GM18861 (cell line): ENCODE results near the gene ZBTB40.

Source experiments
- ATAC-seq: cut with Tn5 transposase; IDR thresholded peaks from one replicate; pipeline ENCODE4 v1.9.1; 2021; ENCODE audit not compliant: unreplicated experiment

ZBTB40 gene

DNA sequence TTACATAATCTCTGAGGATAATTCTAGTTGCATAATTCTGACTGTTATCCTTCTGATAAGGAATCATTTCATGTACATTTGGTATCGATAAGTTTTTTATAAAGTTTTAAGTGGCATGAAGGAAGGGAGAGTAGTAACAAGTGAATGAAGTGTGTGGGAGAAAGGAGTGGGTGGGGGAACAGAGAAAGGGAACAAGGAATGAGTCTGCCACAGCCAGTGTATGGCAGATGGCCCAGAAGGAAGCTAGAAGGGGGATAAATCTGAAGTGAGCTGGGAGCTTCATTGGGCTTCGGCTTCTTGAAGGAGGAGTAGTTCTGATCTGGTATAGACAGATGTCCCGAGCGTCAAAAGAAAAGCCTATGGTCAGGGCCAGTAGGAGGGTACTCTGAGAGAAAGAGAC is 18.6 kb downstream of the ZBTB40 start:
- no peak for ATAC-seq

DNA sequence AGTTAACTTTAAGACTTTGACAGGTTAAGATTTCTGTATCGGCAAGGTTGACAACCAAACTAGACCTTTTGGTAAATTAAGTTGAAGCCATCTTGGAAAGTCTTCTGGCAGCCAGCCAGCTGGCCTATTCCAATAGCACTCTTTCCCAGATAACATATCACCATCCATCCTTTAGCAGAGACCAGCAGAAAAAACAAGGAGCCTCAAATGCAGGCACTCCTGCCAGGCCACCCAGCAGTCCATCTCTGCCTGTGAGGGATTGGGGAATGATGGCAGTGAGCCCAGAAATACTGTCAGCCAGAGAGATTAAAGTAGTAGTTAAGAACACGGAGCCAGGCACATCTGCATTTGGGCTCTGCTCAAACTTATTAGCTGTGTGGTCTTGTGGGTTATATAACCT is 19.4 kb downstream of the ZBTB40 start:
- no peak for ATAC-seq

DNA sequence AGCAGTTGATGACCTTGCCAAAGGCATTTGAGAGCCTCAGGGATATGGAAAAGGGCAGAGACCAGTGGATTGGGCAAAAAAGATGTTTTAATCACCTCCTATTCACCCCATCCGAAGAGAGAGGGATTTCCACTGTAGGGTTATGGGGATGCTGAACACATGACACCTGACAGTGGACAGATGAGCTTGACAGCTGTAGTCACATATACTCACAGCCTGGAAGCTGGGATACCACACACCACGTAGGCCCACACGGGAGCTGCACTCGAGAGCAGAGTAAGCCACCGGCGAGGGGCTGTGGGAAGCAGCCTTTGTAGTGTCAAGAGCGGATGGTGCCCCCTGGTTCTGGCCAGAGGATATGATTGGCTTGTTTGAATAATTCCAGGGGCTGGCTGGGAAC is 20.0 kb downstream of the ZBTB40 start:
- ATAC-seq: no peak

DNA sequence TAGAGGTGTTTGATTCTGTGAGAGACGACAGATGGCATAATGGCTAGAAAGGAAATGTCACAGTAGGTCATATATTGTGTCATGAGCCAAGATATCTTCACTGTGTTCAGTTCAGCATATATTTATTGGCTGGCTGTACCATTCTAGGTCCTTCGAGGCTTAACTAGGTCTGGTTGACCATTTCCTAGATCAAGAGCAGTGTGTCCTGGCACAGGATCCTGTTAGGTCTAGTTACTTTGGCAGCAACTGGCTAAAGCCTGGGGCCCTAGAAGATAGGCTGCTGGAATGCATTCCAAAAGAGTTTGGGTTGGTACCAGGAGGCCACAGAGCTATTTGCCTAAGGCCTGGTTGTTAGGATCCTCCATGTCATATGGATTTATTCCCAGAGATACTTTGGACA is 20.9 kb downstream of the ZBTB40 start:
- no peak for ATAC-seq

DNA sequence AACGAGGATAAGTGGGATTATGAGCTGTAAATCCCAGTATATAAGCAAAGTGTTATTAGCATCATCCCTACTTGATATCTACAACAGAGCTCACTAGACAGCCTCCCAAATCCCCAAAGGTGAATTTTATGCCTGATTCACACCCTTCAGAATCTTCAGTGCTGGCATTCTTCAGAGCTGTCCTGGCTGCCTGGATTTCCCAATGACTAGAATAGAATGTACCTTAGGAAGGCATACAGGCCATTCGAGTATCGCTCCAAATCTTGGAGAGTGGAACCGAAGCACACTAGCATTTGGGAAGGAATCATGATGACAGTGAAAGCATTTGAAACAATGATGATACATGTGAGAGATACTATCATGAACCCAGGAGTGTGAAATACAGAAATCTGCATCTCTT is 22.3 kb downstream of the ZBTB40 start:
- ATAC-seq: no peak

DNA sequence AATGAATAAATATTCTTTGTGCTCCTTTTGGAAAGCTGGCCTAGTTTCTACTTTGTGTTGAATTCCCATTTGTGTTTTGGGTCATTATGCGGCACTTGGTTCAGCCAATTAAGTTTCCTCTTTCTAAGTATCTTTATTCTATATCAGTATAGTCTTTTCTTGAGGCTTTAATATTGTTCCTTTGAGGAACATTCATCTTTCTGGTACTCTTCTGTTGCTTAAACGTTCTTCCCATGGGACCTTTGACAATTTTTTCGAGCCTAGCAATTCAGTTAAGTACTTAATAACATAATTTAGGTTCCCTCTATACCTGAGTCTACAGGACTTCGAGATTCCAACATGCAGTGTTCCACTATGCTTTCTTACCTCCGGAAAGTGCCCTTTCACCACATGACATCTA is 24.9 kb downstream of the ZBTB40 start:
- ATAC-seq: no peak

DNA sequence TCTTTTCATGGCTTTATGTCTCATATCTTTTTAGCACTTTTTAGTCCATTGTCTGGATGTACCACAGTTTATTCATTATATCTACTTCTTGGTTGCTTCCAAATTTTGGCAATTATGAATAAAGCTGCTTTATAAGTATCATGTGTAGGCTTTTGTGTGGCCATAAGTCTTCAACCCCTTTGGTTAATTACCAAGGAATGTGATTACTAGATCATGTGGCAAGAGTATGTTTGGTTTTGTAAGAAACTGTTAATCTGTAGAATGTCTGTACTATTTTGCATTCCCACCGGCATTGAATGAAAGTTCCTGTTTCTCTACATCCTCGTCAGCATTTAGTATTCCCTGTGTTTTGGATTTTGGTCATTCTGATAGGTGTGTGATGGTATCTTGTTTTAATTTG is 31.5 kb downstream of the ZBTB40 start:
- ATAC-seq: no peak

DNA sequence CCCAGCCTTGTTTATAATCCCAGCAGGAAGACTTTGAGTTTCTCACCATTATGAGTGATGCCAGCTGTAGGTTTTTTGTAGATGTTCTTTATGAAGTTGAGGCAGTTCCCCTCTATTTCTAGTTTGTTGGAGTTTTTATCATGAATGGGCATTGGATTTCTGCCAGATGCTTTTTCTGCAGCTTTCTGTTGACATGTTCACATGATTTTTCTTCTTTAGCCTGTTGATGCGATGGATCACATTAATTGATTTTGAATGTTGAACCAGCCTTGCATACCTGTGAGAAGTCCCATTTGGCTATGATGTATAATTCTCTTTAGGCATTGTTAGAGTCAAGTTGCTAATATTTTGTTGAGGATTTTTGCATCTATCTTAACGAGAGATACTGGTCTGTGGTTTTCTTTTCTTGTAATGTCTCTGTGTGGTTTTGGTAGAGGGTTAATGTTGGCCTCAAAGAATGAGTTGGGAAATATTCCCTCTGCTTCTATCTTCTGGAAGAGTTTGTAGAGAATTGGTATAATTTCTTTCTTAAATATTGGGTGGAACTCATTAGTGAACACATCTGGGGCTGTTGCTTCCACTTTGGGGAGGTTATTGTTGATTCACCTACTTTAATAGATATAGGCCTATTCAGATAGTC is 33.2 kb downstream of the ZBTB40 start:
- ATAC-seq: no peak

DNA sequence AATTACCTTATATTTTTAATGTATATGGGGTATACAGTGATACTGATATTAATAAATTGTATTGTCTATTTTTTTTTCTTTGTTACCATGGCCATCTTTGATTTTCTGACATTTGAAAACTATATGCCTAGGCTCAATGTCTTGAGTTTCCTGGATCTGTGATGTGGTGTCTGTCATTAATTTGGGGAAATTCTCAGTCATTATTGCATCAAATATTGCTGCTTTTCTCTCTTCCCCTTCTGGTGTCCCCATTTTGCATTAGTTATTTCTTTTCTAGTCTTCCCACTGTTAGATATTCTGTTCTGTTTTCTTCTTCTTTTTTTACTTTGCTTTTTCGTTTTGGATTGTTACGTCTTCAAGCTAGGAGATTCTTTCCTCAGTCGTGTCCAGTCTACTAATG is 33.8 kb downstream of the ZBTB40 start:
- no peak for ATAC-seq

DNA sequence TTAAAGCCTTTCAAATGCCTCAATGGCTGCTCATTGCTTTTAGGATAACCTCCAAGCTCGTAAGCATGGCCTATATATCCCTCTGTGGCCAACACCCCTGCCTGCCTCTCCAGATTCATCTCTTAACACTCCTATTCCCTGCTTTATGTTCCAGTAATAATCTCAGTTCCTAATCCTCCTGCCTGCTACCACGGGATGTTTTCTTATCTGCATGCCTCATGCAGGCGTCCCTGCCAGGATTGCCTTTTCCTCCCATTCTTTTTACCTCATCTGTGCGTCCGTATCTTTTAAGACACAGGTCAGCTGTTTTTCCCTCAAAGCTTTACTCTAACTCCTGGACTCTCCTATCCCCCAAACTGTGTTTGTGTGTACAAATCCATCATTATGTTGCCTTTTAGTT is 36.1 kb downstream of the ZBTB40 start:
- ATAC-seq: no peak

DNA sequence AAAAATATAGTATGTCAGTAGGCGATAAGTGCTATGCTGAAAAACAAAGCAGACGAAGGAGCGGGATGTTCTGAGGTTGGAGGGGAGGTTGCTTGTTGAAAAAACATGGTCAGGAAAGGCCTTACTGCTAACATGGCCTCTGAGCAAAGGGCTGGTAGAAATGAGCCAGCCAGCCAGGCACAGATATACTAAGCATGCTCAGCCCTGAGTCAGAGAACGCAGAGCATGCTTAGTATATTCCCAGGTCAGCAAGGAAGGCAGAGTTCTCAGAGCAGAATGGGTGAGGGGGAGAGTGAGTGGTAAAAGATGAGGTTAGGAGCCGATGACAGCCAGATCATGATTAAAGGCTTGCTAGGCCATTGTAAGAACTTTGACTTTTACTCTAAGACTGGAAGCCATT is 36.7 kb downstream of the ZBTB40 start:
- no peak for ATAC-seq

DNA sequence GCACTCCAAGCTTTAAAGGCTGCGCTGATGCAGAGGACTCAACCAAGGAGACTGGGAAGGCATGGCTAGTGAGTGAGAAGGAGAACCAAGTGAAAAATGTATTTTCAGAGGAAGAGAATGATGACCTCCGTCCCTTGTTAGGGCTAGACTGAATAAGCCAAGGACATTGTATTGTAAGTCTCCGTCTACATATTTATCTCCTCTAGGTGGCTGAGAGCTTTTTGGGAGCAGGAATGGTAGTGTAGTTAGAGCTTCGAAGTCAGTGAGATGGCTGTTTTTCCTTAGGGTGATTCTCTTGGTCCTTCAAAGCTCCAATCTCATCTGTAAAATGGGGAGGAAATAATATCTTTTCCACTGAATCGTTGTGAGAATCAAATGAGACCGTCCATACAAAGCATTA is 37.6 kb downstream of the ZBTB40 start:
- no peak for ATAC-seq

DNA sequence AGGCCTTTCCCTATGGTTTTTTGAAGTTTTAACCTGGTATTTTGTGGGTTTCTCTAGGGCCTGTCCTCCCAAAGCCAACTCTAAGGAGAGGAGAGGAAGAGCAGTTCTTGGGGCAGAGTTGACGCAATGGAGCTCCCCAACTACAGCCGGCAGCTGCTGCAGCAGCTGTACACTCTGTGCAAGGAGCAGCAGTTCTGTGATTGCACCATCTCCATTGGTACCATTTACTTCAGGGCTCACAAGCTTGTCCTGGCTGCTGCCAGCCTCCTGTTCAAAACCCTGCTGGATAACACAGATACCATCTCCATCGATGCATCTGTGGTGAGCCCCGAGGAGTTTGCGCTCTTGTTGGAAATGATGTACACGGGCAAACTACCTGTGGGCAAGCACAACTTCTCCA is 38.2 kb downstream of the ZBTB40 start:
- ATAC-seq: no peak

DNA sequence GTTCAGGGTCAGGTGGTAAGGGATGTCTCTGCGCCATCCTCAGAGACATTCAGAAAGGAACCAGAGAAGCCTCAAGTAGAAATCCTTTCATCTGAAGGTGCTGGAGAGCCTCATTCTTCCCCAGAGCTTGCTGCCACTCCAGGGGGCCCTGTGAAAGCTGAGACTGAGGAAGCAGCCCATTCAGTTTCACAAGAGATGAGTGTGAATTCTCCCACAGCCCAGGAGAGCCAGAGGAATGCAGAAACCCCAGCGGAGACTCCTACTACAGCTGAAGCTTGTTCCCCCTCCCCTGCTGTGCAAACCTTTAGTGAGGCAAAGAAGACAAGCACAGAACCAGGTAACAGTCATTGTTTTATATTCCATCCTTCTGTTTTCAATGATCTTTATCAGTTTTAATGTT is 38.7 kb downstream of the ZBTB40 start:
- no peak for ATAC-seq

DNA sequence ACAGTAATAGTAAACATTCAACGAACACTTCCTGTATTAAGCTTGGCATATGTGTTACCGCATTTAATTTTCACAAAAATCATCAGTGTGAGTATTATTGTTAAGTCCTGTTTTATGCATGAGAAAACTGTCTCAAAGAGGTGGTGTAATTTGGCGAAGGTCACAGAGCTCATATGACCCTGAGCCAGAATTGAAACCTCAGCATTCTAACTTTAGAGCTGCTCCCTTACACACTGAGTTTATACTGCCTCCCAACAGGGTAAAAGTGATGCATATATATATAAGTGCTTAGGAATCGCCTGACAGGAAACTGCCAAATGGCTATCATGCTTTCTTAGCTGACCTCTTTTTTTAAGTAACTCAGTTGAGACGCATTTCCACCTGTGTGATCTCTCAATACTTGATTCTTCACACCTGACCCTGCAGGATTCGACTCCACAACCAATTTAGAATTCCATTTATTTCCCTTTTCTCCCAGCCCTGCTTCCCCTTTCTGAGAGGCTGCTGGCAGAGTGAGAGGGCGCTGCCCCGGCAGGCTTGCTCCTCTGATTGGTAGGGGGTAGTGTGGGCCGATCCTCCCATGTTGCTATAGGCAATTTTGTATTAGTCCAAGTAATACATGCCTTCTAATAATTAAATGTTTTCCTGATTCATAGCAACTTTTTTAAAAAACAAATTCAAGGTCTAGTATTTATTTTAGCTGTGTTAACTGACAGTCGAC is 40.5 kb downstream of the ZBTB40 start:
- ATAC-seq: no peak

DNA sequence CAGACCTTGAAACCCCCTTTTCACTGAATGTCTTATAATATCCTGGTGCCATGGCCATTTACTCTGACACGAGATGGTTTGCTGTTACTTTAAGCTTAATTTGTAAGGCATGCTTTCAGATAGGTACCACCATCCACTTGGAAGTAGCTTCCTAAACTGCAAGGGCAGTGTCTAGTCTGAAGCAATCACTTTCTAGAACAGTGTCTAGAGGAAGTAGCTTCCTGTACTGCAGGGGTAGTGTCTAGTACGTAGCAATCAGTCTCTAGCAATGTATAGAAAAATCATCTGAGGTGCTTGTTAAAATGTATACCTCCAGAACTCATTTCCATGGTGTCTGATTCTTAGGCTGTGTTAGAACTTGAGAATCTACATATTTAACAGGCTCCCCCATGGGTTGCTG is 42.5 kb downstream of the ZBTB40 start:
- ATAC-seq: no peak

DNA sequence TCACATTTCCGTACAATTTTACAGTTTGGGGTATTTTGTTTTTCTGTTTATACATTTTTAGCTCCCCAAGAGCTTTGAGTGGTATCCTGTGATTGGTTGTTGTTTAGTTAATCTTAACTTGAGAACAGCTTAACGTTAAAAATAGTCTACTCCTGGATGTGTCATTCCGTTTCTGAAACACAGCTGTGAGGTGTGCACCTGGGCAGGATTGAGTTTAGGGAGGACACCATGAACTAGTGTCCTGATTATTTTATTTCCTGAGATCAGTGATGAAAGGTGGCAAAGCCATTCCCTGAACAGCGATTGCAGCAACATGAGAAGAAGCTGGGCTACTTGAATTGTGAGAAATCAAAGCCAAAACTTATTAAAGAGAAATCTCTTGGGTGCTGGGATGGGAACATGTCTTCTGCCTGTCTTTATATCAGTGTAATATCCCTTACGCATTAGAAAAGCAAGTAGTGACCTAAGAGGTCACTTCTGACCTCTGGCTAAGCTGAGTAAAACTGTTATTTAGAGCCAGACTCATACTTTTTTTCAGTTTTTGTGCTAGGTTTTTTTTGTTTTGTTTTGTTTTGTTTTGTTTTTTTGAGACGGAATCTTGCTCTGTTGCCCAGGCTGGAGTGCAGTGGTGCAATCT is 43.4 kb downstream of the ZBTB40 start:
- no peak for ATAC-seq

DNA sequence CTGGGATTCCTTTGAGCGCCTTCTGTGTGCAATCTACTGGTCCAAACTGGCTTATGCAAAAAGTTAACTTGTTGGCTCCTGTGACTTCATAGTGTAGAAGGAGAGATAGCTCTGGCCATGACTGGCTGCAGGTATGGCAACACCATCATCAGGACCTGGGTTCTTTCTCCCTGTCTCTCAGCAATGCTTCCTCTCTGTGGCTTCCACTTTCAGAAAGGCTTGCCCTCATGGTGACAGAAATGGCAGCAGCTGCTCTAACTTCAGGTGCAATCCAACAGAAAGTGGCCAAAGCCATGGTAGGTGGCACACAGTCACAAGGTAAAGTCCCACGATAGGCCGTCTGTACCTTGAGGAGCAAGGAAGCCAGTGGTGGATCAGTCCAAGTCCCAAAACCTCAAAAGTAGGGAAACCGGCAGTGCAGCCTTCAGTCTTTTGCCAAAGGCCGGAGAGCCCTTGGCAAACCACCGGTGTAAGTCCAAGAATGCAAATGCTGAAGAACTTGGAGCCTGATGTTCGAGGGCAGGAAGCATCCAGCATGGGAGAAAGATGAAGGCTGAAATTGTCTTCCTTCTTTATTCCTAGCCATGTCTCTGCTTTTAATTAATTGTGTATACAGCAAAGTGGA is 45.0 kb downstream of the ZBTB40 start:
- ATAC-seq: no peak

DNA sequence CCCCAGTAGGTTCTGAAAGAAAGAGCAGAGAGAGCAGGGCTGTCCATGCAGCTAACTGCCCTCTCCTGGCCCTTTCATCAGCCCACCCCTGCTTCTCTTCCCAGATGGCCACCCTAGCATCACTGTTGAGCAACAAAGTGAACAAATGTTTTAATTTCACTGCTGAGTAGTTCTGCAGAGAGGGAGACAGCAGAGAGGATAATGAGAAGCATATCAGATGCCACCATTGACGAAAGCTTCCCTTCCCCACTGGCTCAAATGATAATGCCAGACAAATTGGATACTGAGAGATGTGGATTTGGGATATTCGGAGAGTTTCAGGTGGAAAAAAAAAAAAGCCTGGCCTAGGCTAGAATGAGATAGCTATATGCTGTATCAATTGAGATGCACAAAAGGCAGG is 46.8 kb downstream of the ZBTB40 start:
- ATAC-seq: no peak

DNA sequence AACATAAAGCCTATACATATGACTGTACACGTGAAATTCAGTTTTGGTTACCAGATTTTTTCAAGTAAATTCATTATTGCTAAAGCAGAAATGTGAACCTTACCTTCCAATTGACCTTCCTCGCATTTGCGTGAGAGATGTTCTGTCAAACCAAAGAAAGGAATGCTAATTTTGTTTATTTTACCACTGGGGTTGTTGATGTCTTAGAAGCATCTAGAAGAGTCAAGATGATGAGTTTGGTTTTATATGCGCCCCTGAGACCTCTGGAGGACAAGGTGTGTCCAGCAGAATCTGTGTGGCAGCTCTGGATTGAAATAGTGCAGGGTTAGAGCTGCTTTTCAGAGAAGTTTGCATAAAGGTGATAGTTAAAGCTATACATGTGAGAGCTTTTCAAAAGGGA is 48.4 kb downstream of the ZBTB40 start:
- no peak for ATAC-seq

DNA sequence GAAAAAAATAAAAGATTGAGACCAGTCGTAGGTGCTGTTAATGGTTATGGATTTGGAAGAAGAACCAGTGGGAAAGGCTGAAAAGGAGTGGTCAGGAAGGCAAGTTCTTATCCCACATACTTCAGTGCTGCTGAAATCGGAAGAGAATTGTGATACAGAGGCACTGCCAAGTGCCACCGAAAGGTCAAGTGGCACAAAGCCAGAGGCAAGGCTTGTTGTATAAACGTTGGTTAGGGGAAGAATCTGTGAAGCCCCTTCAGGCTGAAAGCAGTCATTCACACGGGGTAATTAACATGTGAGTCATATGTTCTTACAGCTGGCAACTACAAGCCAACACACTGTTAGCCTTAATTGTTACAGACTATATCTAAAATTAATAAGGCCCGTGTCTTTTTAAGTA is 48.8 kb downstream of the ZBTB40 start:
- ATAC-seq: no peak

DNA sequence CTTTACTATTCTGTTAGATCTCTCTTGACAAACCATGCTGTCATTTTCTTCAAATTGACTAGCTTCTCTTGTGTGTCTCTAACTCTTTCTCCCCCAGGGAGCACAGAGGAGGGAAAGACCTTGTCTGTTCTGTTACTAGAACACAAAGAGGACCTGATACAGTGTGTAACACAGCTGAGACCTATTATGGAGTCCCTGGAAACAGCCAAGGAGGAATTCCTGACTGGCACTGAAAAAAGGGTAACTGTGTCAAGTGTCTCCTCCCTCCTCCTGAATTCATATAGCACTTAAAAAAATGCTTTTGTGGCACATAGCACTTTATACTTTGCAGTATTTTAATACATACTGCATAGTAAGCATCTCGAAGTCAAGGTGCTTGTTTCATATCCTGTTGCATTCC is 50.6 kb downstream of the ZBTB40 start:
- ATAC-seq: no peak
